Measurements from ENCODE around the gene SIRPB1. TPM values are rescaled to one million over a fixed set of nuclear protein-coding genes. Genes with fewer than 3 reads are reported as not detected.

SIRPB1 gene
- total and polyA plus RNA-seq, 3 donors from 2014 or later: 0.84 to 1.9 TPM; not detected in 1

DNA sequence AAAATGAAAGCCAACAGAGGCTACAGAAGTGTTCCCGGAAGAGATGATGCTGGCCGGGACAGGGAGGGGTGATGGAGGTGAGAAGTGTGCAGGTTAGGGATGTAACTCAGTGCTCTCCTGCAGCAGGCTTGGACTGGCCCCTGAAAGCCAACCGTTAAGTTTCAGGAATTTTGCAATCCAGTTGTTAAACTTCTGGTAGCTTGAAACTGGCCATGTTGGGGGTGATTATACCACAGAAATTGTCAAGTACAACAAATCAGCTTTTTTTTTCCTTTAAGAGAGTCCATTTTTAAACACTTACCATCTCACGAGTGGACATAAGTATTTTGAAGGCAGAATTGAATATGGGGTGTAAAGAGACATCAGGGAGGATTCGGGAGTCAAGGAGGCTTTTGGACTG lies 8.8 kb upstream of the SIRPB1 start:
- WGBS, 2 donors: 77 to 85% methylated on average over 5 of the region's 5 CpGs
- Histone ChIP-seq H3K4me1 (no peaks in the 10 kb centered on the region), H3K27ac (no peak overlapping the region), H3K27me3 (no peaks in the 10 kb centered on the region), H3K9me3 (no peaks in the 10 kb centered on the region), H3K36me3 (ENCODE audit: low read depth, missing control alignments) (no peaks in the 10 kb centered on the region), H3K4me3 (no peak overlapping the region)
- DNase-seq: no peak
- intact Hi-C loops (cut with DNase I; ENCODE audit: low total_unique reads): no loop called here
- no peak for TF ChIP-seq CTCF (IDR thresholded peaks at IDR 0.05)
- no peak for TF ChIP-seq POLR2A (IDR thresholded peaks at IDR 0.05)

DNA sequence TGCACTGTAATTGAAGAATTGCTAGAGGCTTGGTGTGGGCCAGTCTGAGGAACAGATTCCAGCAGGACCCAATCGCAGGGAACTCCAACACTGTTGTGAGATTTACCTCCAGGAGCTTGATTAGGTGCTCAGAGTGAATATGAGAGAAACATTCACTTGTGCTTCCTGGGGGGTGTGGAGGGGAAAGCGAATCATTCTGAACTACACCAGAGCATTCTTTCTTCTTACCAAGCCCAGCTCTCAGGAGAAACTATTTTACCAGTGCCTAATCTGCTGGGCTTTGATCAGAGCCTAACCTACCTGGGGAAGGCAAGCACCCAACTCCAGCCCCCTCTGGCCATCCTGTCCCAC lies 7.4 kb upstream of the SIRPB1 start:
- H3K4me1 ChIP-seq: no peaks in the 10 kb centered on the region
- H3K27me3 ChIP-seq: no peaks in the 10 kb centered on the region
- no peaks in the 10 kb centered on the region for H3K9me3 ChIP-seq
- TF ChIP-seq CTCF (IDR thresholded peaks at IDR 0.05) (no peak), POLR2A (IDR thresholded peaks at IDR 0.05) (no peak)
- H3K36me3 ChIP-seq (ENCODE audit: low read depth, missing control alignments): no peaks in the 10 kb centered on the region
- 87 to 90% methylated on average over 2 of the region's 2 CpGs for WGBS, 2 donors
- H3K4me3 ChIP-seq: no peak overlapping the region
- DNase-seq: no peak
- intact Hi-C loops (cut with DNase I; ENCODE audit: low total_unique reads): no loop called here
- H3K27ac ChIP-seq: no peak overlapping the region

DNA sequence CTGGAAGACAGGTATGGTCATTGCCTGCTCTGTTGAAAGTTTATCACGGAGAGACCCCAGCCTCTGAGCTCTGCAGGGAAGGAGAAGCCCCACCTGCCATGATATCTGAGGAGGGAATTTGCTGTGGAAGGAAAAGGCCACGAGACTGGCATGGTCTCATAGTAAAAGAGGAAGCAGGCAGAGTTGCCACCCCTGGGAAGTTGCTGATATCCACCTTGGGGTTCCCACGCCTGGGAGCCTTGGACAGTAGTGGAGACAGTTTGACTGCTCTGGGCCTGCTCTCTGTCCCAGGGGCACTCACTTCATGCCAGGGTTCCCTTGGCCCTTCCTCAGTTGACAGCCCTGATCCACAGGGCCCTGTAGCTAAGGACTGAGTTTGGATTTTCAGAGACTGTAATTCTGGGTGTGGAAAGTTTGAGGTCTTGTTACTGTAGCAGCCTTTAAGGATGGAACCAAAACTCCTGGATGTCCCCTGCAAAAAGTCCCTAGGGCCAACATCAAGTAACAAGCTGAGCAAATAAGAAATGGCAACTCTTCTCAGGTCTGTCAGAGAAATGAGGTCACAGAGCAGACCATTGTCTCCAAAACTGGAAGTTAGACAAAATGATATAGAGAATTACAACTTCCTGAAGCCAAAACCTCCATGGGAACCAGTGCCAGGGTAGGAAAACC lies 6.9 kb upstream of the SIRPB1 start:
- Histone ChIP-seq H3K4me3 (no peak overlapping the region), H3K4me1 (no peaks in the 10 kb centered on the region), H3K27me3 (no peaks in the 10 kb centered on the region), H3K27ac (no peak overlapping the region), H3K36me3 (ENCODE audit: low read depth, missing control alignments) (no peaks in the 10 kb centered on the region), H3K9me3 (no peaks in the 10 kb centered on the region)
- DNase-seq: no peak
- TF ChIP-seq CTCF (IDR thresholded peaks at IDR 0.05) (no peak), POLR2A (IDR thresholded peaks at IDR 0.05) (no peak)
- 71 to 82% methylated on average over 3 of the region's 3 CpGs for WGBS, 2 donors
- intact Hi-C loops (cut with DNase I; ENCODE audit: low total_unique reads): no loop called here

DNA sequence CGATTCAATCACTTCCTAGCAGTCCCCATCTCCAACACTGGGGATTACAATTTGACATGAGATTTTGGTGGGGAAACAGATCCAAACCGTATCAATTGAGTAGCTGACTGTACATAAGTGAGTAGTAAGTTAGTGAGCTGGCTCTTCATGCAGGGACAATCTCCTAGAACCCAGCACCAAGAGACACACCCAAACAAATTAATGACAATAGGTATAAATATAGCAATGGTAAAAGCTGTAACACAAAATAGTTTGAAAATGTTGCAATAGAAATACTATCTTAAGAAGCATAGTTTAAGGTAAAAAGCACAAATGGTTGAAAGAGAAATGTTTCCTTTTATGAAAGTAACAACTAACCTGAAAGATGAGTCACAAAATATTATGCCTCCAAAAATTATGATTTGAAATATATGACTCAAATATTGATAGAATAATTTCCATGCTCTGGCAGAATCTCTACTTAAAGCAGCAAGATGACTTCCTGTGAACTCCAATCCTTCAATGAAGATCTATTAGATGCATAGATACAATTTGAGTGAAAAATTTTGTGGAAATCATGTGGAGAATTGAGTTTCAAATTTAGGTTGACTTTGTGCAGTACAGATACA lies 5.4 kb upstream of the SIRPB1 start:
- TF ChIP-seq CTCF (IDR thresholded peaks at IDR 0.05) (no peak), POLR2A (IDR thresholded peaks at IDR 0.05) (no peak)
- no peaks in the 10 kb centered on the region for H3K9me3 ChIP-seq
- DNase-seq: no peak
- no peaks in the 10 kb centered on the region for H3K36me3 ChIP-seq (ENCODE audit: low read depth, missing control alignments)
- H3K27ac ChIP-seq: no peak overlapping the region
- 68 to 69% methylated on average over 2 of the region's 2 CpGs for WGBS, 2 donors
- H3K27me3 ChIP-seq: no peaks in the 10 kb centered on the region
- H3K4me3 ChIP-seq: no peak overlapping the region
- intact Hi-C loops (cut with DNase I; ENCODE audit: low total_unique reads): no loop called here
- H3K4me1 ChIP-seq: no peaks in the 10 kb centered on the region

Data from testis (tissue), 3 donors.